K562 (cell line): ENCODE measurements around the gene PCDH9. TPM values are rescaled to one million over a fixed set of nuclear protein-coding genes. Genes with fewer than 3 reads are reported as not detected.

ENCODE experiments used
- ATAC-seq: fragments of 200-7000 bp; cut with Tn5 transposase; 3 replicates; pipeline ENCODE4 v1.9.1; 2020; ENCODE audit warnings: moderate library complexity
- BruUV-seq: library from RNA; stranded (reverse); fragments of 400-500 nt; replicated peaks from 2 replicates; lab custom pipeline; 2021; lab: Mats Ljungman, UMichigan
- CTCF ChIA-PET: fragments of 300-600 bp; formaldehyde crosslinking; extraction: SDS; loops from one replicate; lab custom pipeline; 2021; ENCODE audit warnings: low intra/inter-chr PET ratio; lab: Yijun Ruan, JAX
- POLR2A ChIA-PET: fragments of 300-600, 350-650 bp; sonication (Branson Sonifier 250); formaldehyde crosslinking; extraction: SDS; loops from one replicate; lab custom pipeline; 2021; ENCODE audit warnings: antibody characterized with exemption, inconsistent platforms; lab: Yijun Ruan, JAX
- DNase-seq, 4 experiments: peaks; one replicate each; pipeline versions ENCODE4 v3.0.0 to v3.0.0-alpha.2; 2011 to 2018; ENCODE audit warnings: low spot score in 3 of 4, mixed read lengths in 3 of 4; ENCODE audit errors: extremely low read depth in 1 of 4
- FAIRE-seq: peaks from 2 replicates; lab custom pipeline; 2011; peaks lifted over from hg19 to GRCh38; lab: Jason Lieb, UNC
- H2AFZ ChIP-seq: 2 replicates; pipeline ENCODE4 v1.6.0; 2011; ENCODE audit warnings: low read depth, low read length, control low read depth, inconsistent platforms
- H3K27ac ChIP-seq: fragments of 200-600 bp; 3 replicates; pipeline ENCODE4 v1.8.0; 2011; ENCODE audit warnings: low read depth, mild to moderate bottlenecking, control low read depth, inconsistent platforms, low read length, moderate library complexity, mixed read lengths; ENCODE audit errors: extremely low read depth
- H3K27me3 ChIP-seq, 2 experiments: fragments of 300-600 bp in 1 of 2; 2 replicates in 1 of 2; 3 replicates in 1 of 2; pipeline versions ENCODE4 v1.6.0 to v1.8.0; 2011; ENCODE audit warnings: inconsistent platforms in 2 of 2, low read length in 2 of 2, mild to moderate bottlenecking in 1 of 2, mixed read lengths in 1 of 2, moderate library complexity in 1 of 2; ENCODE audit not compliant: control insufficient read depth in 2 of 2, insufficient read depth in 2 of 2
- H3K36me3 ChIP-seq: fragments of 300-600 bp; 3 replicates; pipeline ENCODE4 v1.8.0; 2011; ENCODE audit warnings: mild to moderate bottlenecking, low read length, inconsistent platforms; ENCODE audit not compliant: control insufficient read depth, insufficient read depth
- H3K4me1 ChIP-seq, 2 experiments: fragments of 200-600 bp in 1 of 2; replicated peaks in 1 of 2; 2 replicates in 1 of 2; 3 replicates in 1 of 2; pipeline versions ENCODE4 v1.5.1 to v1.8.0; 2011; ENCODE audit warnings: inconsistent platforms in 2 of 2, low read length in 2 of 2, mild to moderate bottlenecking in 1 of 2, mixed read lengths in 1 of 2, moderate library complexity in 1 of 2; ENCODE audit not compliant: control insufficient read depth in 2 of 2, insufficient read depth in 2 of 2
- H3K4me2 ChIP-seq: 2 replicates; pipeline ENCODE4 v1.6.1; 2011; ENCODE audit warnings: low read length, control low read depth, inconsistent platforms, mixed read lengths; ENCODE audit not compliant: insufficient read depth
- H3K4me3 ChIP-seq: fragments of 200-600 bp; sonication (generic), shearing (Covaris generic); 2 replicates; pipeline ENCODE4 v1.5.1; 2016; ENCODE audit warnings: control low read depth, inconsistent platforms
- H3K79me2 ChIP-seq: fragments of 200-600 bp; 3 replicates; pipeline ENCODE4 v1.8.0; 2011; ENCODE audit warnings: low read length, inconsistent platforms; ENCODE audit not compliant: control insufficient read depth, insufficient read depth
- H3K9ac ChIP-seq, 2 experiments: 2 replicates each; pipeline versions ENCODE4 v1.6.0 to v1.6.1; 2011; ENCODE audit warnings: low read depth in 2 of 2, low read length in 2 of 2, control low read depth in 1 of 2, inconsistent platforms in 1 of 2, mild to moderate bottlenecking in 1 of 2, mixed read lengths in 1 of 2; ENCODE audit not compliant: insufficient read depth in 1 of 2
- H3K9me1 ChIP-seq: one replicate; pipeline ENCODE4 v1.6.0; 2011; ENCODE audit warnings: inconsistent platforms, mild to moderate bottlenecking, low read length, moderate library complexity; ENCODE audit not compliant: control insufficient read depth, insufficient read depth
- H3K9me3 ChIP-seq: replicated peaks from 2 replicates; pipeline ENCODE4 v1.5.1; 2011; ENCODE audit warnings: low read depth, low read length, inconsistent platforms; ENCODE audit not compliant: control insufficient read depth, insufficient read depth
- H4K20me1 ChIP-seq: replicated peaks from 2 replicates; pipeline ENCODE4 v1.6.1; 2011; ENCODE audit warnings: low read length, inconsistent platforms, mixed read lengths; ENCODE audit not compliant: control insufficient read depth, insufficient read depth
- FOSL1 ChIP-seq: fragments of 200-800 bp; sonication (Bioruptor generic); conservative IDR thresholded peaks from 2 replicates; pipeline ENCODE4 v1.6.1; 2016; ENCODE audit warnings: missing genetic modification characterization, missing compliant biosample characterization
- IRF2 ChIP-seq: sonication (generic); formaldehyde crosslinking; IDR thresholded peaks from 2 replicates; pipeline ENCODE4 v1.8.1; 2022; ENCODE audit warnings: mild to moderate bottlenecking, missing genetic modification reagents
- NFRKB ChIP-seq: fragments of 450-650 bp; IDR thresholded peaks from 2 replicates; pipeline ENCODE4 v1.6.1; 2016; ENCODE audit warnings: low read depth
- SIN3A ChIP-seq, 2 experiments: fragments of 150-350 bp in 1 of 2; IDR thresholded peaks; 2 replicates each; pipeline ENCODE4 v1.6.1; 2011 to 2016; ENCODE audit warnings: borderline replicate concordance in 2 of 2, low read depth in 2 of 2, low read length in 2 of 2, mild to moderate bottlenecking in 2 of 2, moderate library complexity in 2 of 2; ENCODE audit not compliant: control insufficient read depth in 1 of 2
- SIX5 ChIP-seq, 2 experiments: IDR thresholded peaks; 2 replicates each; pipeline ENCODE4 v1.6.1; 2011; ENCODE audit warnings: low read length in 2 of 2, borderline replicate concordance in 1 of 2, low read depth in 1 of 2, mild to moderate bottlenecking in 1 of 2, moderate library complexity in 1 of 2; ENCODE audit not compliant: insufficient read depth in 1 of 2
- ZNF232 ChIP-seq: sonication (generic); formaldehyde crosslinking; IDR thresholded peaks from 2 replicates; pipeline ENCODE4 v1.8.0; 2022; ENCODE audit warnings: mild to moderate bottlenecking, missing genetic modification reagents
- ZNF316 ChIP-seq: fragments of 450-650 bp; IDR thresholded peaks from 2 replicates; pipeline ENCODE4 v1.6.1; 2016
- ZNF384 ChIP-seq: IDR thresholded peaks from 2 replicates; pipeline ENCODE4 v1.6.1; 2012; ENCODE audit warnings: low read depth, low read length, improper control_type of control experiment
- ZNF57 ChIP-seq: fragments of 450-650 bp; formaldehyde crosslinking; IDR thresholded peaks from 2 replicates; pipeline ENCODE4 v1.4.0; 2020; ENCODE audit warnings: mild to moderate bottlenecking, moderate library complexity
- WGBS: fragments of 100-300 bp; shearing (Covaris generic); methylation state at CpG from one replicate; pipeline ENCODE4 v1.1.6; 2016; ENCODE audit warnings: low coverage, mixed read lengths; ENCODE audit not compliant: insufficient coverage; ENCODE audit errors: missing lambda C conversion rate; 5-methylcytosine and 5-hydroxymethylcytosine counted together
- in situ Hi-C: fragments of 300-500 bp; cut with MboI; formaldehyde crosslinking; loops from 4 replicates; pipeline ENCODE4 v1.15.0; 2018; ENCODE audit warnings: inconsistent platforms, mixed read lengths
- intact Hi-C: fragments of 100-400 bp; cut with micrococcal nuclease; formaldehyde crosslinking; loops from 2 replicates; pipeline ENCODE4 v1.14.2; 2022
- polyA plus RNA-seq, 8 experiments: library from polyadenylated mRNA; depleted of rRNA in 4 of 8; stranded (reverse) in 5 of 8; unstranded in 3 of 8; fragments of >200 nt; fragmentation: Nextera tagmentation in 2 of 8; fragmentation: Illumina TruSeq in 1 of 8; extraction: Ambion mirVana in 2 of 8; extraction: Trizol in 1 of 8; gene quantifications; 2 replicates each; pipeline versions ENCODE4 v1.2.1 to v1.2.3, GENCODE V29; 2011 to 2014; ENCODE audit warnings: inconsistent platforms in 1 of 8, missing spikeins in 1 of 8
- total RNA-seq, 7 experiments: library from RNA; depleted of rRNA in 6 of 7; stranded (reverse); fragments of >200 nt in 6 of 7; fragmentation: Illumina TruSeq in 2 of 7; extraction: Trizol in 2 of 7; gene quantifications; 2 replicates each; pipeline versions ENCODE4 v1.2.1 to v1.2.3, GENCODE V29; 2011 to 2021; ENCODE audit warnings: low replicate concordance in 1 of 7

PCDH9 gene
- total and polyA plus RNA-seq, 9 of the 15 experiments (the other 6 are each of a cell fraction or from before 2014, with no cell fraction given): 1.1 to 6.7 (median 4.9) TPM

DNA sequence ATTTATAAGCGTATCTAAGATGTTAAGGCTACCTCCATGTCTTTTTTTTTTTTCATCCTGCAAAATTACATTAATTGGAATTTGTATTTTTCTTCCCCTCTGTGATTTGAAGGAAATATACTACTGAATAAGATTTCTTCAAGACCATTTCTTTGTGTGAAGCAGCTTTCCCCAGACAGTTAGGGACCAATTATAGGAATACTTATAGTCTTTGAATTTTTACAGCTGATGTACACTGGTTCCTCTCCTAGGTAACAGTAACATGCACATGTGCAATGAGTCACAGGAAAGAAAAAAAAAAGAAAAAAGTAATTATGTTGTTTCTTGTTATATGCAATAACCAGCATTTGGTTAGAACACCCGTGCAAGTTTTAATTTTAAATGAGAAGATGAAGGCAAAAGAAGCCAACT is 82.0 kb downstream of the PCDH9 start:
- H3K9me1 ChIP-seq: no peaks in the 10 kb centered on the region
- no peaks in the 10 kb centered on the region for H3K27me3 ChIP-seq
- TF ChIP-seq FOSL1 (tag) (0 out of 2 replicates have a peak, but pooled peaks have one; percentile 28), NFRKB (no peak), ZNF384 (0 out of 2 replicates have a peak, but pooled peaks have one; percentile 26)
- in situ Hi-C loops: no loop called here
- DNase-seq (no peak), ATAC-seq (no peak), FAIRE-seq (no peak)
- 0 out of 2 replicates have a peak overlapping the region, but pooled peaks have one; percentile 42 for H2AFZ ChIP-seq
- H3K27ac ChIP-seq: no peak overlapping the region
- intact Hi-C loops: no loop called here
- H3K9ac ChIP-seq: no peak overlapping the region
- H4K20me1 ChIP-seq: no peaks in the 10 kb centered on the region
- BruUV-seq: no TSS peak
- H3K4me2 ChIP-seq: no peak overlapping the region
- ChIA-PET POLR2A (interaction anchor here (0.5 kb wide), 1 partner anchor 58 kb away, joined by 3 read pairs; no protein-coding TSS in a partner anchor), CTCF (no interaction called here)
- H3K4me1 ChIP-seq: 0 out of 5 replicates have a peak, but pooled peaks cover 0 to 2% of the 10 kb centered on the region in 2 experiments
- H3K4me3 ChIP-seq: no peak overlapping the region
- no peaks in the 10 kb centered on the region for H3K9me3 ChIP-seq
- no peaks in the 10 kb centered on the region for H3K36me3 ChIP-seq
- 16% methylated on average over 2 of the region's 2 CpGs for WGBS
- H3K79me2 ChIP-seq: no peaks in the 10 kb centered on the region

GRCh38 chr13:67147342-67148133 is 82.6 kb downstream of the PCDH9 start:
- H2AFZ ChIP-seq: peak overlapping the region; percentile 42
- H4K20me1 ChIP-seq: no peaks in the 10 kb centered on the region
- in situ Hi-C loops: no loop called here
- 0 out of 5 replicates have a peak, but pooled peaks cover 0 to 2% of the 10 kb centered on the region in 2 experiments for H3K4me1 ChIP-seq
- H3K9me1 ChIP-seq: no peaks in the 10 kb centered on the region
- ATAC-seq: peak; percentile 82
- no peak overlapping the region for H3K4me2 ChIP-seq
- FAIRE-seq: no peak
- no peaks in the 10 kb centered on the region for H3K27me3 ChIP-seq
- H3K36me3 ChIP-seq: no peaks in the 10 kb centered on the region
- WGBS: 20% methylated on average over 6 of the region's 6 CpGs
- TF ChIP-seq IRF2 (CRISPR knock-in tag) (no peak), ZNF232 (CRISPR knock-in tag) (no peak), ZNF316 (peak; percentile 45), ZNF57 (CRISPR knock-in tag) (no peak), SIN3A (IDR thresholded peaks at IDR 0.05; ENCODE audit: borderline replicate concordance in 2 of 2, control insufficient read depth in 1 of 2, low read depth in 2 of 2, low read length in 2 of 2) (no peak), SIX5 (IDR thresholded peaks at IDR 0.05; ENCODE audit: borderline replicate concordance in 1 of 2, insufficient read depth in 1 of 2, low read depth in 1 of 2, low read length in 2 of 2) (no peak)
- H3K27ac ChIP-seq: no peak overlapping the region
- ChIA-PET CTCF (no interaction called here), POLR2A (no interaction called here)
- no peak overlapping the region for H3K9ac ChIP-seq
- no peaks in the 10 kb centered on the region for H3K9me3 ChIP-seq
- peak in 1 of 4 experiments; percentile 17 for DNase-seq
- BruUV-seq: no TSS peak
- no peaks in the 10 kb centered on the region for H3K79me2 ChIP-seq
- no peak overlapping the region for H3K4me3 ChIP-seq
- intact Hi-C loops: no loop called here
